ENCODE results near the gene SERPINB6.

GRCh38 chr6:3014675-3015066 is 43.3 kb upstream of the SERPINB6 start:
- TF ChIP-seq CTCF (IDR thresholded peaks at IDR 0.05; ENCODE audit: low read depth, low read length, missing input control) (no peak), REST (IDR thresholded peaks at IDR 0.05) (no peak), ATF3 (IDR thresholded peaks at IDR 0.05) (no peak), SP1 (IDR thresholded peaks at IDR 0.05) (no peak), ZBTB33 (IDR thresholded peaks at IDR 0.05) (no peak), YY1 (IDR thresholded peaks at IDR 0.05) (no peak), GABPA (IDR thresholded peaks at IDR 0.05 in 1 of 2, conservative IDR thresholded peaks at IDR 0.05 in 1 of 2) (no peak), MAX (IDR thresholded peaks at IDR 0.05) (no peak), RAD21 (IDR thresholded peaks at IDR 0.05) (no peak), EGR1 (IDR thresholded peaks at IDR 0.05; ENCODE audit: low read depth in 2 of 2) (no peak)
